Right lobe of liver (tissue), 6 donors: Measurements from ENCODE around the gene FGF9. TPM values are rescaled to one million over a fixed set of nuclear protein-coding genes. Genes with fewer than 3 reads are reported as not detected.

Experiments
- ATAC-seq, 4 donors: fragments of 200-7000 bp; cut with Tn5 transposase; one replicate each; pipeline ENCODE4 v1.9.1; 2020; ENCODE audit warnings: mild to moderate bottlenecking in 4 of 4, moderate library complexity in 4 of 4
- DNase-seq, 3 donors: peaks; one replicate each; pipeline ENCODE4 v3.0.0-alpha.2; 2020
- H3K27ac ChIP-seq, 3 donors: fragments of 200-600 bp; one replicate each; pipeline ENCODE4 v1.8.0; 2022
- H3K27me3 ChIP-seq, 2 donors: fragments of 200-600 bp; one replicate each; pipeline ENCODE4 v1.8.0; 2022
- H3K36me3 ChIP-seq, 4 donors: fragments of 200-600 bp; sonication (generic) in 1 of 4; one replicate each; pipeline versions ENCODE4 v1.5.1 to v1.8.0; 2017 to 2022; ENCODE audit warnings: control low read depth in 1 of 4
- H3K4me1 ChIP-seq, 4 donors: fragments of 200-600 bp; sonication (generic) in 1 of 4; one replicate each; pipeline versions ENCODE4 v1.5.1 to v1.8.0; 2017 to 2022; ENCODE audit warnings: control low read depth in 1 of 4
- H3K4me3 ChIP-seq, 3 donors: fragments of 200-600 bp; one replicate each; pipeline ENCODE4 v1.8.0; 2022
- H3K9me3 ChIP-seq, 4 donors: fragments of 200-600 bp; sonication (generic) in 1 of 4; one replicate each; pipeline versions ENCODE4 v1.5.1 to v1.8.0; 2017 to 2022; ENCODE audit warnings: control low read depth in 1 of 4
- CTCF ChIP-seq, 4 donors: fragments of 200-600 bp in 3 of 4; fragments of 450-650 bp in 1 of 4; IDR thresholded peaks; one replicate each; pipeline versions ENCODE4 v1.5.1 to v1.8.0; 2016 to 2022; ENCODE audit warnings: antibody characterized with exemption in 4 of 4, mild to moderate bottlenecking in 2 of 4
- POLR2A ChIP-seq: fragments of 450-650 bp; IDR thresholded peaks from one replicate; pipeline ENCODE4 v1.6.1; 2017; ENCODE audit warnings: antibody characterized with exemption, mild to moderate bottlenecking
- WGBS: methylation state at CpG from one replicate; pipeline ENCODE4 v1.1.6; 2018; ENCODE audit warnings: low coverage, low lambda C conversion rate; ENCODE audit not compliant: insufficient coverage; ENCODE audit errors: missing lambda C conversion rate; 5-methylcytosine and 5-hydroxymethylcytosine counted together
- intact Hi-C, 2 donors: fragments of 100-400 bp; cut with DNase I; formaldehyde crosslinking; loops; one replicate each; pipeline versions ENCODE4 v1.11.2 to v1.14.1; 2022
- total RNA-seq, 6 experiments: library from RNA; depleted of rRNA in 2 of 6; stranded (reverse); fragments of >200 nt in 2 of 6; fragmentation: NEBNext Ultra II Directional in 3 of 6; extraction: Animal tissue kit (Norgen Biotek cat#: 25700) in 3 of 6; gene quantifications; one replicate each; pipeline versions ENCODE4 v1.1.0 to v1.2.4, GENCODE V29; 2016 to 2023
- donor health status: DM: no; HTN: yes; CAD: no.
- donor health status: DM: no; HTN: no; CAD: no.
- donor health status: DM: no; HTN: no; CAD: no.
- donor health status: DM: no; HTN: yes; CAD: no.
- donor health status: DM: no; HTN: yes; CAD: no.

The FGF9 gene
- total RNA-seq, 6 experiments from 2014 or later, result not detected

DNA sequence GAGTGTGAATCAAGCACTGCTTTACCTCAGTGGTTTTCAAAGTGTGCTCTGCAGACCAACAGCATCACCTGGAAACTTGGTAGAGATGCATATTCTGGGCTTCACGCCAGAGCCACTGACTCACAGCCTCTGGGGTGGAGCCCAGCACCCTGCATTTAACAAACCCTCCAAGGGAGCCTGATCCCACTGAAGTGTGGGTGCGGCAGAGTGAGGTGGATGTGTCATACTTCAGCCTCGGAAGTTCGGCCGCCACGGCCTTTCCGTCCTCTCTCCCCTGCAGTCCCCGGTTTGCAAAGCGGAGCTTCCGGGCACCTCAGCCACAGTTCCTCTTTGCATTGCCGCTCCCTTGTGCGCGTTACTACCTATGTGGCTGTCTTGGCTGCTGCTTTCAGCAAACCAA, 33.6 kb upstream of the FGF9 start:
- Histone ChIP-seq H3K27me3 (no peaks in the 10 kb centered on the region), H3K4me1 (no peaks in the 10 kb centered on the region), H3K9me3 (no peaks in the 10 kb centered on the region), H3K27ac (no peak overlapping the region), H3K36me3 (no peaks in the 10 kb centered on the region), H3K4me3 (no peak overlapping the region)
- no peak for DNase-seq
- 64% methylated on average over 9 of the region's 13 CpGs for WGBS
- ATAC-seq, result peak in 1 of 4 donors; percentile 56
- intact Hi-C loops, result no loop called here
- TF ChIP-seq CTCF (IDR thresholded peaks at IDR 0.05), result no peak
- TF ChIP-seq POLR2A, result no peak

DNA sequence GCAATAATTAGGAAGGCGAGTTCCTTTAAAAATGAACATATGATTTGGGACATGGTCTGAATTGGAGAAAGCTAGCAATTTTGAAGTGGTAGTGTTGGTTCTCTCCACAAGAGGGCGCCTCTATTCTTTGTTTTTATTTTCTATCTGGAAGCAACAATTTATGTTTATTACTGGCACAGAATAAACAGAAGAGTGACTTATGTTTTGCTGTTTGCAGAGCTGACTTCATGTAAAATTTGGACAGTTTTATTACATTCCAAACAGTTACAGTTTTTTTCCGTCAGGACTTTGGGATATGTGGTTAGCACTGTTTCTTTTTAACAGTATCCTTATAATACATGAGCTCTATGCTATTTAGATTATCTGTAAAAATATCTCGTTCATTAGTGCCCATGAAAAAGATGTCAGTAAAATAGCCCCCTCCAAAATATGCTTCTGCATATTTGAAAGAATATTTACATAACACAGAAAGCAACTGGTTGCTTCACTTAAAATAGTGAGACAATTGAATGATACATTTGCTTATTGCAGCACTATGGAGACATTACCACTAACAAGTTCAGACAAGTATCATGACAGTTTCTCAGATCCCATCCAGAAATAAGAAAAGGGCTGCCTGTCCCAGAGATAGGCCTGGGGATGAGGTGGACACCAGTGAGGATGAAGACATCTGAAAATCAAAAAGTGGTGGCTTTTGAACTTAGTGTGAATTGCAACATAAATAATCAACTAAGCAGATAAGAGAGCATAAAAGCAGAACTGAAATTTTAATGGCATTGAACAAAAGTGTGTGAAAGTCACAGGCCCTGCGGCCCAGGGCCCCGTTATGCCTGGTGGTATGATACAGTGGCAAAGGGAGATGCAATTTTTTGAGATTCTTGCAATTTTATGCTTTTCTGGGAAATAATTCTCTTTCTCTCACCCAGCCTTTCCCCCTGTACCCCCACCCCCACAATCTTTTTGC, 32.3 kb upstream of the FGF9 start:
- ATAC-seq (peak; percentile 20 to 57 (median 50)), DNase-seq (no peak)
- no peaks in the 10 kb centered on the region for H3K4me1 ChIP-seq
- H3K36me3 ChIP-seq, result no peaks in the 10 kb centered on the region
- no peaks in the 10 kb centered on the region for H3K27me3 ChIP-seq
- no peak overlapping the region for H3K27ac ChIP-seq
- WGBS, result 39% methylated on average over 6 of the region's 6 CpGs
- H3K9me3 ChIP-seq, result no peaks in the 10 kb centered on the region
- TF ChIP-seq CTCF (IDR thresholded peaks at IDR 0.05) (peak; percentile 67 to 83 (median 76)), POLR2A (no peak)
- intact Hi-C loops, result no loop called here
- H3K4me3 ChIP-seq, result no peak overlapping the region

GRCh38 chr13:21639561-21639960, 31.3 kb upstream of the FGF9 start:
- Histone ChIP-seq H3K27me3 (no peaks in the 10 kb centered on the region), H3K27ac (no peak overlapping the region), H3K4me1 (no peaks in the 10 kb centered on the region), H3K36me3 (no peaks in the 10 kb centered on the region), H3K9me3 (no peaks in the 10 kb centered on the region), H3K4me3 (no peak overlapping the region)
- intact Hi-C loops, result no loop called here
- WGBS, result 68% methylated on average over 3 of the region's 5 CpGs
- no peak for ATAC-seq
- no peak for TF ChIP-seq POLR2A
- TF ChIP-seq CTCF (IDR thresholded peaks at IDR 0.05), result no peak
- DNase-seq, result no peak

GRCh38 chr13:21641629-21642028, 29.2 kb upstream of the FGF9 start:
- TF ChIP-seq POLR2A (no peak), CTCF (IDR thresholded peaks at IDR 0.05) (no peak)
- H3K27me3 ChIP-seq, result no peaks in the 10 kb centered on the region
- WGBS, result 57% methylated on average over 2 of the region's 2 CpGs
- no peaks in the 10 kb centered on the region for H3K9me3 ChIP-seq
- intact Hi-C loops, result no loop called here
- no peak overlapping the region for H3K4me3 ChIP-seq
- ATAC-seq (no peak), DNase-seq (no peak)
- no peaks in the 10 kb centered on the region for H3K4me1 ChIP-seq
- H3K27ac ChIP-seq, result no peak overlapping the region
- H3K36me3 ChIP-seq, result no peaks in the 10 kb centered on the region
